Right lobe of liver (tissue), 6 donors: ENCODE data around the gene PCCA. TPM values are rescaled to one million over a fixed set of nuclear protein-coding genes. Genes with fewer than 3 reads are reported as not detected.

Experiments used
- ATAC-seq, 4 donors: fragments of 200-7000 bp; cut with Tn5 transposase; one replicate each; pipeline ENCODE4 v1.9.1; 2020; ENCODE audit warnings: mild to moderate bottlenecking in 4 of 4, moderate library complexity in 4 of 4
- DNase-seq, 3 donors: peaks; one replicate each; pipeline ENCODE4 v3.0.0-alpha.2; 2020
- H3K27ac ChIP-seq, 3 donors: fragments of 200-600 bp; one replicate each; pipeline ENCODE4 v1.8.0; 2022
- H3K27me3 ChIP-seq, 2 donors: fragments of 200-600 bp; one replicate each; pipeline ENCODE4 v1.8.0; 2022
- H3K36me3 ChIP-seq, 4 donors: fragments of 200-600 bp; sonication (generic) in 1 of 4; one replicate each; pipeline versions ENCODE4 v1.5.1 to v1.8.0; 2017 to 2022; ENCODE audit warnings: control low read depth in 1 of 4
- H3K4me1 ChIP-seq, 4 donors: fragments of 200-600 bp; sonication (generic) in 1 of 4; one replicate each; pipeline versions ENCODE4 v1.5.1 to v1.8.0; 2017 to 2022; ENCODE audit warnings: control low read depth in 1 of 4
- H3K4me3 ChIP-seq, 3 donors: fragments of 200-600 bp; one replicate each; pipeline ENCODE4 v1.8.0; 2022
- H3K9me3 ChIP-seq, 4 donors: fragments of 200-600 bp; sonication (generic) in 1 of 4; one replicate each; pipeline versions ENCODE4 v1.5.1 to v1.8.0; 2017 to 2022; ENCODE audit warnings: control low read depth in 1 of 4
- POLR2A ChIP-seq: fragments of 450-650 bp; IDR thresholded peaks from one replicate; pipeline ENCODE4 v1.6.1; 2017; ENCODE audit warnings: antibody characterized with exemption, mild to moderate bottlenecking
- WGBS: methylation state at CpG from one replicate; pipeline ENCODE4 v1.1.6; 2018; ENCODE audit warnings: low coverage, low lambda C conversion rate; ENCODE audit not compliant: insufficient coverage; ENCODE audit errors: missing lambda C conversion rate; 5-methylcytosine and 5-hydroxymethylcytosine counted together
- intact Hi-C, 2 donors: fragments of 100-400 bp; cut with DNase I; formaldehyde crosslinking; loops; one replicate each; pipeline versions ENCODE4 v1.11.2 to v1.14.1; 2022
- total RNA-seq, 6 experiments: library from RNA; depleted of rRNA in 2 of 6; stranded (reverse); fragments of >200 nt in 2 of 6; fragmentation: NEBNext Ultra II Directional in 3 of 6; extraction: Animal tissue kit (Norgen Biotek cat#: 25700) in 3 of 6; gene quantifications; one replicate each; pipeline versions ENCODE4 v1.1.0 to v1.2.4, GENCODE V29; 2016 to 2023
- TF ChIP-seq, protein P1 (sequence below), 4 donors: fragments of 200-600 bp in 3 of 4; fragments of 450-650 bp in 1 of 4; IDR thresholded peaks; one replicate each; pipeline versions ENCODE4 v1.5.1 to v1.8.0; 2016 to 2022; ENCODE audit warnings: antibody characterized with exemption in 4 of 4, mild to moderate bottlenecking in 2 of 4
- donor health status: DM: no; HTN: yes; CAD: no.
- donor health status: DM: no; HTN: no; CAD: no.
- donor health status: DM: no; HTN: no; CAD: no.
- donor health status: DM: no; HTN: yes; CAD: no.
- donor health status: DM: no; HTN: yes; CAD: no.

PCCA gene
- total RNA-seq, 6 experiments from 2014 or later = 58.2 to 161 (median 85.2) TPM

DNA sequence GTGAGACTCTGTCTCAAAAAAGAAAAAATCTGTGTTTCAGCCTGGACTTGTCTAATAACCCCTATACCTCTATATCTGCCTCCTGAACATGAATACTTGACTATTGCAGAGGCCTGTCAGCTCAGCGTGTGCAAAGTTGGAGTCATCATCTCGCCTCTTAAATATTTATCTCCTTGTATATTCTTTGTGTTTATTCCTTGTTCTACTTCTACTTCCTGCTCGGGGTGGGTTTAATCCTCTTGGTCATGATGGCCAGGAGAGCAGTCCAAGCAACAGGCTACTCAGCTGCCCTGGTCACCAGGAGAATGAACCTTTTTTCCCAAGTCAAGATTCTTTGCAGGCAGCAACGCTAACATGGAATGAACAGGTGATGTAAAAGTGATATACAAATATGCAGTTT, 119.1 kb downstream of the PCCA start:
- Histone ChIP-seq H3K9me3 (no peaks in the 10 kb centered on the region), H3K27ac (no peak overlapping the region), H3K4me3 (no peak overlapping the region), H3K4me1 (peaks cover 0 to 5% (median 0%) of the 10 kb centered on the region in 4 donors), H3K27me3 (no peaks in the 10 kb centered on the region), H3K36me3 (peaks cover 0 to 13% (median 0%) of the 10 kb centered on the region in 4 donors)
- TF ChIP-seq POLR2A = no peak
- TF ChIP-seq, protein P1, sequence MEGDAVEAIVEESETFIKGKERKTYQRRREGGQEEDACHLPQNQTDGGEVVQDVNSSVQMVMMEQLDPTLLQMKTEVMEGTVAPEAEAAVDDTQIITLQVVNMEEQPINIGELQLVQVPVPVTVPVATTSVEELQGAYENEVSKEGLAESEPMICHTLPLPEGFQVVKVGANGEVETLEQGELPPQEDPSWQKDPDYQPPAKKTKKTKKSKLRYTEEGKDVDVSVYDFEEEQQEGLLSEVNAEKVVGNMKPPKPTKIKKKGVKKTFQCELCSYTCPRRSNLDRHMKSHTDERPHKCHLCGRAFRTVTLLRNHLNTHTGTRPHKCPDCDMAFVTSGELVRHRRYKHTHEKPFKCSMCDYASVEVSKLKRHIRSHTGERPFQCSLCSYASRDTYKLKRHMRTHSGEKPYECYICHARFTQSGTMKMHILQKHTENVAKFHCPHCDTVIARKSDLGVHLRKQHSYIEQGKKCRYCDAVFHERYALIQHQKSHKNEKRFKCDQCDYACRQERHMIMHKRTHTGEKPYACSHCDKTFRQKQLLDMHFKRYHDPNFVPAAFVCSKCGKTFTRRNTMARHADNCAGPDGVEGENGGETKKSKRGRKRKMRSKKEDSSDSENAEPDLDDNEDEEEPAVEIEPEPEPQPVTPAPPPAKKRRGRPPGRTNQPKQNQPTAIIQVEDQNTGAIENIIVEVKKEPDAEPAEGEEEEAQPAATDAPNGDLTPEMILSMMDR (IDR thresholded peaks at IDR 0.05) = no peak
- intact Hi-C loops = no loop called here
- ATAC-seq = no peak
- DNase-seq = no peak
- WGBS = 92% methylated on average over 4 of the region's 4 CpGs

GRCh38 chr13:100208626-100209025, 119.7 kb downstream of the PCCA start:
- 92% methylated on average over 2 of the region's 2 CpGs for WGBS
- intact Hi-C loops = no loop called here
- no peak for TF ChIP-seq POLR2A
- TF ChIP-seq, protein P1 (IDR thresholded peaks at IDR 0.05) = no peak
- peaks cover 0 to 8% (median 0%) of the 10 kb centered on the region in 4 donors for H3K4me1 ChIP-seq
- ATAC-seq (no peak), DNase-seq (no peak)
- no peaks in the 10 kb centered on the region for H3K9me3 ChIP-seq
- peaks cover 0 to 13% (median 0%) of the 10 kb centered on the region in 4 donors for H3K36me3 ChIP-seq
- H3K4me3 ChIP-seq = no peak overlapping the region
- no peak overlapping the region for H3K27ac ChIP-seq
- H3K27me3 ChIP-seq = no peaks in the 10 kb centered on the region

DNA sequence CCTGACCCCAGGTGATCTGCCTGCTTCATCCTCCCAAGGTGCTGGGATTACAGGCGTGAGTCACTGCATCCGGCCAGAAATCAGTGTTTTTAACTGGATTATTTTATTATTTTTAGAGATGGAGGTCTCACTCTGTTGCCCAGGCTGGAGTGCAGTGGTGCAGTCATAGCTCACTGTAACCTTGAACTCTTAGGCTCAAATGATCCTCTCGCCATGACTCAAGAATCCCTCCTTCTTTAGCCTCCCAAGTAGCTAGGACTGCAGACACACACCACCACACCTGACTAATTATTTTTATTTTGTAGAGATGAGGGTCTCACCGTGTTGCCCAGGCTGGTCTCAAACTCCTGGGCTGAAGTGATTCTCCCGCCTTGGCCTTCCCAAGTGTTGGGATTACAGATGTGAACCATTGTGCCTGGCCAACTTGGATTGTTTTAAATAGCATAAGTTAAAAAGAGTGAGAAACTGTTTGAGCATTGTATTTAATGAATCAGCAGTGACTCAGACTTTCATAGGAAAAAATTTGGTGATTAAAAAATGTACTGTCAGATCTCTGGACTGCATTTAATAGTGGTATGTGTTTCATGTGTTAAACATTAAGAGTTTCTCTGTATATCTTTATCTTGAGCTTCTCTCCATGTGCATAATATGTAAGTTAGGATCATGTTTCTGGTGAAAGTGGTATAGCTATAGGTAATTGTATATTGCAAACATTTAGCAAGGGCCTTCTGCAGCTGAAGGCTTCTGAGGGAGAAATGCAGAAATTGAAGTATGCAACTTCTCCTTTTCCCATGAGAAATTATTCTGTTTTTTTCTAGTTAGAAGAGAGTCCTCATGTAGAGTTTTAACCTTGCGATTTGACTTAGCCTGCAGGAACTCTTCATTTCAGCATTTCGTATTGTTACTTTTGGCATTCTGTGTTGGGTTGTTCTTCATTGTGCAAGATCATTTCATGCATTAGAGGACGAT, 121.2 kb downstream of the PCCA start:
- no peaks in the 10 kb centered on the region for H3K27me3 ChIP-seq
- no peaks in the 10 kb centered on the region for H3K9me3 ChIP-seq
- intact Hi-C loops = no loop called here
- WGBS = 69% methylated on average over 8 of the region's 8 CpGs
- H3K27ac ChIP-seq = no peak overlapping the region
- no peak for TF ChIP-seq POLR2A
- TF ChIP-seq, protein P1 (IDR thresholded peaks at IDR 0.05) = no peak
- H3K36me3 ChIP-seq = peaks cover 0 to 13% (median under 1%) of the 10 kb centered on the region in 4 donors
- peaks cover 0 to 11% (median 0%) of the 10 kb centered on the region in 4 donors for H3K4me1 ChIP-seq
- ATAC-seq = peak in 1 of 4 donors; percentile 29
- H3K4me3 ChIP-seq = no peak overlapping the region
- DNase-seq = no peak

DNA sequence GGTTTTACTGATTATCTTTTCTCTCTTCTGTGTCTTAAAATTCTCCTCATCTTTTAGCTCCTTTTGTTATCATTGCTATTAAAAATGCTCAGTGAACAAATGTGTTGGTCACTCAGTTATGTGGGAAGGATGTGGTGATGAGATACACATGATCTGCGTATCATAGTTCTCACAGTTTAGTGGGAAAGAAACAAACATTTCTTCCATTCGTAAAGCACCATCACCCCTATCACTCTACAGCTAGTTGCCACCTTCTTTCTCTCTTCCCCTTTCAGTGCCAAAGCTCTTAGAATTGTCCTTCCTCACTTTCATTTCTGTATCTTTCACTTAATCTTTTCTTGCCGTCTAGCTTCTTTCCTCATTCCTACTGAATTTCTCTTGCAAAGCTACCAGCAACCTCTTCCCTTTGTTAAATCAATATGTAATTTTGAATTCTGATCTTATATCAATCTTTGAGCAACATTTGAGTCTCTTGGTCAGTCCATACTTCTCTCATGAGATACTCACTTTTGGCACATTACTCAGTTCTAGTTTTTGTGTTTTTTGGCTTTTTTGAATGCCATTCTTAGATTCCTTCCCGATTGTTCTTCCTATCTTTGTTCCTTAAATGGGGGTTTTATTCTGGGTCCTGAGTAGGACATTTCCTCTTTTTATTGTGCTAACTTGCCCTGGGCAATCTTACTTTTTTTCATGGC, 122.3 kb downstream of the PCCA start:
- peaks cover 0 to 11% (median 0%) of the 10 kb centered on the region in 4 donors for H3K4me1 ChIP-seq
- H3K36me3 ChIP-seq = peaks cover 0 to 13% (median 2%) of the 10 kb centered on the region in 4 donors
- H3K4me3 ChIP-seq = no peak overlapping the region
- H3K9me3 ChIP-seq = no peaks in the 10 kb centered on the region
- intact Hi-C loops = no loop called here
- no peak for DNase-seq
- H3K27ac ChIP-seq = no peak overlapping the region
- no peaks in the 10 kb centered on the region for H3K27me3 ChIP-seq
- peak in 1 of 4 donors; percentile 10 for ATAC-seq
- 60% methylated on average over 4 of the region's 4 CpGs for WGBS
- TF ChIP-seq POLR2A = no peak
- TF ChIP-seq, protein P1 (IDR thresholded peaks at IDR 0.05) = no peak
